Stimulated activated CD8-positive, alpha-beta memory T cell treated with anti-CD3 and anti-CD28 coated beads, Interleukin-7, amount 100 ng/mL, for 1 hour (primary cell): ENCODE results near the gene PLOD2.

ENCODE experiments used
- DNase-seq, 2 donors: peaks; one replicate each; pipeline ENCODE4 v3.0.0-alpha.2; 2020; ENCODE audit warnings: low read depth in 2 of 2

PLOD2 gene

GRCh38 chr3:146160964-146161662 lies at the start of gene PLOD2:
TSS of gene PLOD2 (minus strand) at chr3:146161184. CDS start at chr3:146160989, 195 bp downstream.
- DNase-seq, result no peak

- no peak for DNase-seq
These were observed 48.4 kb upstream of the PLOD2 start for GRCh38 chr3:146209371-146209770.

DNA sequence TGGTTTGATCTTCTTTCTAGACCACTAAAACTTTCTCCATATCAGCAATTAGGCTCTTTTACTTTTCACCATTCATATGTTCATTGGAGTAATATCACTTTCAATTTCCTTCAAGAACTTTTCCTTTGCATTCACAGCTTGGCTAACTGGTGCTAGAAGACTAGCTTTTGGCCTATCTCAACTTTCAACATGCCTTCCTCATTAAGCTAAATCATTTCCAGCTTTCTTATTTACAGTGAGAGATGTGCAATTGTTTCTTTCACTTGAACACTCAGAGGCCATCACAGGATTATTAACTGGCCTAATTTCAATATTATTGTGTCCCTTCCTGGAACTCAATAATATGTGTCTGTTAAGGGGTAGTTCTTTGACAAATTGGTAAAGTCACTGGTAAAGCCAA lies 42.8 kb upstream of the PLOD2 start:
- DNase-seq, result no peak

GRCh38 chr3:146200461-146201220 lies 39.7 kb upstream of the PLOD2 start:
- no peak for DNase-seq

DNA sequence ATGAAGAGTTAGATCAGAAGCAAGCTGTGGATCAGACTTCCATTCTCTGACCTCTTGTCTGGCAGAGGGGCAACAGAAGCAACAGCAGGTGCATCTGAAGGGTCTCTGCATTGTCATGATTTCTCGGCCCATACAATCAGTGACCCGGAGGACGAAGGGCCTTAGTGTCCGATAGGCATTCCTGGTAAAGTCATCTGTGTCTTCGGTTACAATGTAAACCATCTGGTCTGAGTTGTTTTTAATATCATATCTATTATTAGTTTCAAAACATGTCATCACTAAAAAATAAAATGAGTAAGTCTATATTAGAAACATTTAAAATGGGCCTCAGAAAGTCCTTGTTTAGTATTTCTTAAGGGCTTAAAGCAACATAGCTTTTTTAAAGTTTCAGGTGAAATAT lies 38.8 kb upstream of the PLOD2 start:
- DNase-seq, result no peak

DNA sequence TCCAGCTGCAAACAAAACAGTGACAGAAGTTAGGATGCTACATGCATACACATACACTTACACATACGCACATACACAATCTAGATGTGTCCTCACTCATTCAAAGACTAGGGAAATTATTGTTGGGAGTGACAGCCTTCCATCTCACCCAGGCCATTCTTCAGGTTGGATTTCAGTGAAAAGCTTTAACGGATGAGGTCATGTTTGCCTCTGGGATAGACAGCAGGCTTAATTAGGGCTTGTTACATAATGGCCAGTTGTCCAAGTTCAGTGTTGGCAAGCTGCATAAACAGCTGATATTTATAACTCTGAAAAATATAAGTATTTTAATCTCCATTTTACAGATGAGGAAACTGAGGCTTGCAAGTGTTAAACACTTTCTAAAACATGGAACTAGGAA lies 35.8 kb upstream of the PLOD2 start:
- no peak for DNase-seq

DNA sequence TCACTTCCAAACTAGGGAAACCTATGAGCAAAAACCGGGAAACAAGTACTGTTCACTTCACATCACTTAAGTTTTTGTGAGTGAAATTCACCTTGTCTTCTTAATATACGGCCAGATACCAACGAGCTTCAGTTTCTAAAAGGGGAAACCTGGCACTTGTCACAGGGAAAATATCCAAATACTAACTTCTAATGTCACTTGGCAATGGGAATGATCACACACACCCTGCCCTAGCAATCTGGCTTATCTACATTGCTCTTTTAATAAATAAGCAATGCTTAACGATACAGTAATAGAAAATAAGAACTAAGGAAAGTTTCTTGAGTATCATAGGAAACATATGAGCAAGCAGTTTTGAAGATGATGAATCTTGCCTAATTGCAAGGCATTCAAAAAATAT lies 34.6 kb upstream of the PLOD2 start:
- no peak for DNase-seq

DNA sequence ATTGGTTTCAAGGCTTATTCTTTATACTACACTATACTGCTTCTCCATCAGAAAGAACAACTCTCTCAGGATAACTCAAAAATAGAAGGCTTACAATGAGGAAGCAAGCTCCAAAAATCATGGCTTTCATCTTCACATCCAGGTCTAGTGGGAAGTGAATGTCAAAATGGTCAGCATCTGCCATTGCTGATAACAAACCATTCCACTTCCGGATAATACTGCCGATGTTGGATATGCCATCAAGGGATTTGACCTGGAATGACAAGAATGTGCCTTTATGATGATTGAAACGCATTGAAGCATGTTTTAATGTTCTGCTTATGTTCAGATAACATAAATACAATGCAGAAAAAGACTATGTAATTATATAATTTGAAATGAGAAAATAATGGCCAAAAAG lies 34.0 kb upstream of the PLOD2 start:
- no peak for DNase-seq

GRCh38 chr3:146191051-146191450 lies 30.1 kb upstream of the PLOD2 start:
- DNase-seq, result no peak

DNA sequence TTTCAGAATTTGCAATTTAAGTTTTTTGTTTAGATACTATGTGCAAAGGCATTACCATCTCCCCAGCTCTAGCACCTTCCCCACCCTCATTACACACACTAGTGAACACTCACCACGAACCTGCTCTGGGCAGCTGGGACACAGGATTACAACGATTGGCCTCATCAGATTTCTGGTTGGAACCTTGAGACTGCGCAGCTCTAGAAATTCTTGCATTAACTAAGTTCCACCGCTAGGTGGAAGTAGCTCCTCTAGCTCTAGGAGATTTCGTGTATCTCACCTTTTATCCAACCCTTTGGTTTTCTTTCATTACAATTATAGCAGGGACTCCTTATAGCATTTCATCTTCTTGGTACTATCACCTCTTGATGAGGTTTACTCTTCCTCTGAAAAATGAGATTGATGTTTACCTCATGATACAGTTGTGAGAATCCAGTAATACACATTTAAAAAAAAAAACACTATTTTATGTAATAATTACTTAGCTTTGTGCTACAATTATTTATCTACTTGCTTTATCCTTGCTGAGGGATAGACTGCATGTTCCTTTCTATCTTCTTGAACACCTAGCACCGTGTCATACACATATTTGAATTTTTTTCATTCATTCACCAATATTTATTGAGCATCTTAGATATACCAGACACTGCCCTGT lies 28.7 kb upstream of the PLOD2 start:
- DNase-seq, result no peak

GRCh38 chr3:146187334-146187950 lies 26.5 kb upstream of the PLOD2 start:
- DNase-seq, result no peak

DNA sequence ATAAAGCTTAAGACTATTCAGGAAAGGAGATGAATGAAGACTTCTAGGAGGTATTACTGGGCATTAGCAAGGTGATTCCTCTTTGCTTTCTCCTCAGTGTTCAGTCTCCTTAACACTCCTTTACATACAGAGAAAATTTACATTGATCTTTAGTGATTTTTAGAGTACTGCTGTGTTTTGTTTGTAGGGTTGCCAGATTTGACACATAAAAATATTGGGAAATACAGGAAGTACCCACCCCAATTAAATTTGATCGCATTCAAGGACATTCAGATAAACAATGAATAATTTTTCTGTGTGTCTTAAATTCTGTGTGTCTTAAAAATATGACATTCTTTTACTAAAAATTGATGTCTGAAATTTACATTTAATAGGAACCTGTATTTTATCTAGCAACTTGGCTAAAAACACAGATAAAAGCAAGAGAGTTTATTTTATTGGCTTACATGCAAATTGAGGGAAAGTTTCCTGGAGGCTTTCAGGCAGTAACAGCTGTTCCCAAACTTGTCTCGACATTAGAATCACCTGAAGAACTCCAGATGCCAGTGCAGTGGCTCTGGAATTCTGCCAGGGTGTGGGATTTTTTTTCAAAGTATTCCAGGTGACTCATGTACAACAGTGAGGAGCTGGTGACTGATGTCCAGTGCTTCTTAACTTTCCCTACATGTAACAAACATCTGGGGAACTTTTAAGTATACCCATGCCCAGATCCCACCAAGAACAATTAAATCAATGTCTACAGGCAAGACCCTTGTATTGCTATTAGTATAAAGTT lies 23.4 kb upstream of the PLOD2 start:
- no peak for DNase-seq

DNA sequence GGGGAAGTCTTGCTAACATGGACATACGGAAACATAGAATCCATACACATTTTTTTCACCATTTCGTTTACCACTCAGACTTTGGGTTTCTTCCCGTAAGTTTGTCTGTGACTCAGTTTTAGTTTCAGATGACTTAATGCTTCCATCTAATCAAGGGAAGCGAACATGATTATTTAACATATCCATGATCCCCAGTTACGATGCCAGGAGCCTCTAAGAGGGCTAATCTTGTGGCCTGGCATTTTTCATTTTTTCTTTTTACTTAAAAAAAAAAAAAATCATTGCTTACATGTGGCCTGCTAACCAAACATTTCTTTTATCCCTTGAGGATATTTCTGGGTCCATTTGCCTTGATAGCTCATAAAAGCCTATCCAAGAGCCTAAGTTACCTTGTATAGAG lies 20.2 kb upstream of the PLOD2 start:
- DNase-seq, result no peak

DNA sequence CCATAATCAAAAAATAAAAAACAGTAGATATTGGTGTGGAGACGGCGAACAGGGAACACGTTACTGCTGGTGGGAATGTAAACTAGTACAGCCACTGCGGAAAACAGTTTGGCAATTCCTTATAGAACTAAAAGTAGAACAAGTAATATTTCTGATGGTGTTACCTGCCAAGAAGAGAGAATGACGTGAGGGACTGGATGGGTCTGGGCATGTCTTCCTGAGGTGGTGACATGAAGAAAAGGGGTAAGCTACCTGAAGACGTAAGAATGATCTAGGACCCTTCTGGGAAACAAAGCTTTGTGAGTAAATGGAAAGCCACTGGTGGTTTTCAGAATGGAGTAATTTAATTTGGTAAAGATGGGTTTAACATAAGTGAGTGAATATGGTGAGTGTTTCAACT lies 19.4 kb upstream of the PLOD2 start:
- no peak for DNase-seq

DNA sequence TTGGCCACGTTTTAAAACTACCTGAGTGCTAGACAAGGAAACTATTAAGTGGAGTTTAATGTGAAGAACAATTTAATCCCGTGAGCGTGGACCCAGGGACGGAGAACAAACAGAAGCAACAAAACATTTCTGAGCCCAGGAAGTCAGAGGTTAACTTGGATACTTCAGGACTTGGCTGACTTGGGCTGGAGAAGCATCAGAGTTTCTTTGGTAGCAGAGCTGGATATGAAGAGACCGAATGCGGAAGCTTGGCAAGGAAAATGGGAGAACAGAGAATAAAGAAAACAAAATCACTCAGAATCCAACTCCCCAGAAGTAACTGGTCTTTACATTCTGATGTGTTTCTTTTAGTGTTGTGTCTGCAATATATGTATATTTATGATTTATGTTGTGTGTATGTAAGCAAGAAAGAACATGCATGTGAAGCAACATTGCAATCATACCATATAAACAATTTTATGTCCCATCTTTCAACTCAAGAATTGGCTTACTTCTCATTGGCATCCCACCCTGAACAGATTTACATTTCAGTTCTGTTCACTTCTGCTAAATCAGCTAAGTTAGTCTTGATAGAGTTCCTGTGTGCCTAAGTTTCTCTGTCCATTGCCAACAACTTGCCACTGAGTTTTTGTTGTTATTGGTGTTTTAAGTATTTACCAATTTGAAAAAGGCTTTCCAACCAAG lies 17.2 kb upstream of the PLOD2 start:
- DNase-seq, result no peak

- DNase-seq, result no peak
These were observed 16.5 kb upstream of the PLOD2 start for GRCh38 chr3:146177519-146177918.

DNA sequence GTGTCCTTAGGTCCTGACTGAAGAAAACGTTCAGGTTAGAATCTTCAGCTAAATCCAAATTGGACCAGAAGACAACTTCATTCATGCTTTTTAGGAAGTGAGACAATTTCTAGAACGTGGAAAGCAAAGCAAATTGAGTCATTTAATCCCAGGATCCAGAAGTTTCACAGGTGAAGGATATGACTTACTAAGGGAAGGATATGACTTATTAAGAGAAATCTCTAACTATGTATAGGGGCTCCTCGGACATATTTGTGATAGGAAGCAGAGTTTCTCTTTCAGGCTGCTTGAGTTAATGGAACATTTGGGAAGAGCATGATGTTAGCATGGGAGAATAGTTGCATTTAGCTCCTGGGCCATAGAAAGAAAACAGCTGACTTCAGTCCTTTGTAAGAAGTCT lies 16.1 kb upstream of the PLOD2 start:
- DNase-seq, result no peak

GRCh38 chr3:146172586-146172985 lies 11.6 kb upstream of the PLOD2 start:
- DNase-seq, result no peak

DNA sequence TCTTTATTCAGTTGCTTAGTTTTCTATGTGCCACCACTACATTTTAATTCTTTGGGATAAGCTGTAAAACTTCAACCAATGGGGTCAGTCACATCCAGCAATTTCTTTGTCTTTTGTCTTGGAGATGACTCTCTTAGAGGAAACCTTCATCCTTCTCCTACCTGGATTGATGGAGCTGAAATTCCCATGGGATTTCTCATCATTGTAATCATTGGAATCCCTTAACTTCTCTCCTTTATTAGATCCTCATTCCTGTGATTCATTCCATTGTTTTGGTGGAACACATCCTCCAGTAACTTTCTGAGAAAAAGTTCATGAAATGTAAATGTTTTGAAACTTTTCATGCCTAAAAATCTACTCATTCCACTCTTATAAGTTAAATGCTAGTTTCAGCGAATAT lies 9.6 kb upstream of the PLOD2 start:
- DNase-seq, result no peak

- DNase-seq, result no peak
These were observed 8.9 kb upstream of the PLOD2 start for GRCh38 chr3:146169891-146170290.

- no peak for DNase-seq
These were observed 5.8 kb upstream of the PLOD2 start for GRCh38 chr3:146166826-146167225.
